ENCODE data around the gene C16orf87.

Gene C16orf87

DNA sequence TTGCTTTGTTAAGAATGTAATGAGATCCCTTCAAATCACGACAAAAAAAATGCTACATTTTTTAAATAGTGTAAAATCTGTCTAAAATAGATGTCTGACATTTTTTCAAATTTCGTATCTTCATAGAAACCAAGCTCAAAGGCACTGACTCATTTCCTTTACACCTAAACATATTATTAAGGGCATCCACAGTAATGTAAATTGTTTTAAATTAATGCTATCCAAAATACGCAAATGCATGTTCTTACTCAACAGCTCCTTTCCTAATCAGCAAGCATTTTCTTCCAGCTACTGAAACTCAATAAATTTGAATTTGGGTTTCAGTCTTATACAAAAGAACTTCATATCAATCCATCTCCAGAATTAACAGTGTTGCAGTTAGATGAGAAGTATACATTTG, 4.3 kb downstream of the C16orf87 start:
- H3K4me2 ChIP-seq = no peak overlapping the region
- no peak overlapping the region for H3K9ac ChIP-seq
- H3K9me3 ChIP-seq = no peaks in the 10 kb centered on the region
- H3K27ac ChIP-seq = no peak overlapping the region
- H3K4me1 ChIP-seq = peaks cover 30% of the 10 kb centered on the region
- H3K4me3 ChIP-seq = no peak overlapping the region
- TF ChIP-seq Cebpa-rat (IDR thresholded peaks at IDR 0.05) = no peak
- peaks cover 44% of the 10 kb centered on the region for H4K20me1 ChIP-seq
- peaks cover 22% of the 10 kb centered on the region for H3K36me3 ChIP-seq
- no peaks in the 10 kb centered on the region for H3K27me3 ChIP-seq

DNA sequence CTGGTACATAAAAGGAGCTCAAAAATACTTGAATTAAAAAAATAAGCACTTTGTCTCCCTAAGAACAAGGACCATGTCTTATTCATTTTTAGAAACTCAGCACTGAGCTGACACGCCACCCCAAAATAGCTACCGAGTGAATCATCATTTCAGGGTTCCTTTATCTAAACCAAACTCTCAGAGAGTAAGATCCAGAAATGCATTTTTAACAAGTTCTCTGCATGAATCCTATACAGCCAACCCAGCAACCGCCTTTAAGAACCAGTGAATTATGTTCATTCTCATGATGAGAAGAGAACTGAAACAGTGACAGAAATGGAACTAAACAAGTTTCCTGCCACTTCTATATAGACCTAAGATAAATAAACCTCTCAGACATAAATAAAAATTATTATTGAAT, 8.7 kb downstream of the C16orf87 start:
- no peak overlapping the region for H3K27ac ChIP-seq
- H3K4me1 ChIP-seq = 0 out of 2 replicates have a peak, but pooled peaks cover 6% of the 10 kb centered on the region
- H3K9ac ChIP-seq = no peak overlapping the region

DNA sequence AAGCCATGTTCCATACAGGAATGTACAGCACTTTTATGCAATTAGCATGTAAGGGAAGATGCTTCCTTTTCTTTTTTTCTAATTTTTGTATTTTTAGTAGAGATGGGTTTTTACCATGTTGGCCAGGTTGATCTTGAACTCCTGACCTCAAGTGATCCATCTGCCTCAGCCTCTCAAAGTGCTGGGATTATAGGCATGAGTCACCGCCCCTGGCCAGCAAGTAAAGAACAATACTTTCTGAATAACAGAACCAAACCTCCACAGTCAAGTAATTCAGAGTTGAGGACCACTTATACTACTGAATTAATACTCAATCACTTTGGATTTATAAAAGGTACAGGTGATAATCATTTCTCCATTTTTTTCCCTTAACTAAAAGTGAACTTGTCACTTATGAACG, 13.0 kb downstream of the C16orf87 start:
- H4K20me1 ChIP-seq = peaks cover 68% of the 10 kb centered on the region
- no peaks in the 10 kb centered on the region for H3K27me3 ChIP-seq
- no peak for TF ChIP-seq Cebpa-rat (IDR thresholded peaks at IDR 0.05)
- H3K36me3 ChIP-seq = peaks cover 71% of the 10 kb centered on the region
- H3K4me2 ChIP-seq = no peak overlapping the region
- no peak overlapping the region for H3K4me3 ChIP-seq
- no peaks in the 10 kb centered on the region for H3K4me1 ChIP-seq
- H3K9me3 ChIP-seq = peaks cover 35% of the 10 kb centered on the region
- no peak overlapping the region for H3K9ac ChIP-seq
- no peak overlapping the region for H3K27ac ChIP-seq

More for the DNA sequence above, 8.7 kb downstream of the C16orf87 start:
- Histone ChIP-seq H3K27me3 (no peaks in the 10 kb centered on the region), H3K9me3 (no peaks in the 10 kb centered on the region), H3K4me3 (no peak overlapping the region), H3K36me3 (peaks cover 46% of the 10 kb centered on the region), H4K20me1 (peaks cover 51% of the 10 kb centered on the region), H3K4me2 (no peak overlapping the region)
- no peak for TF ChIP-seq Cebpa-rat (IDR thresholded peaks at IDR 0.05)

DNA sequence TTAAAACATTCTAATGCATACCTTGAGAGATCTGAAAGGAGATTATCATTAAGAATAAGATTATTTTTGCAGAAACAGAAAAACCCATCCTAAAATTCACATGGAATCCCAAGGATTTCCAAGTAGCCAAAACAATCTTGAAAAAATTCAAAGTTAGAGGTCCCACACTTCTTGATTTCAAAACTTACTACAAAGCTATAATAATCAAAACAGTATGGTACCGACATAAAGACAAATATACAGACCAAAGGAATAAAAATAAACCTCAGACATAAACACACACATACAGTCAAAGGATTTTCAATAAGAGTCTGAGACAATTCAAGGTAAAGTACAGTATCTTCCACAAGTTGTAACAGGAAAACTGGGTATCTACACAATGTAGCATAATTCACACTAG, 16.2 kb downstream of the C16orf87 start:
- Histone ChIP-seq H3K4me1 (peaks cover 8% of the 10 kb centered on the region), H3K4me2 (no peak overlapping the region), H3K4me3 (no peak overlapping the region), H4K20me1 (peaks cover 75% of the 10 kb centered on the region), H3K9ac (no peak overlapping the region), H3K36me3 (peaks cover 51% of the 10 kb centered on the region), H3K27me3 (no peaks in the 10 kb centered on the region), H3K27ac (no peak overlapping the region), H3K9me3 (peaks cover 35% of the 10 kb centered on the region)
- no peak for TF ChIP-seq Cebpa-rat (IDR thresholded peaks at IDR 0.05)

DNA sequence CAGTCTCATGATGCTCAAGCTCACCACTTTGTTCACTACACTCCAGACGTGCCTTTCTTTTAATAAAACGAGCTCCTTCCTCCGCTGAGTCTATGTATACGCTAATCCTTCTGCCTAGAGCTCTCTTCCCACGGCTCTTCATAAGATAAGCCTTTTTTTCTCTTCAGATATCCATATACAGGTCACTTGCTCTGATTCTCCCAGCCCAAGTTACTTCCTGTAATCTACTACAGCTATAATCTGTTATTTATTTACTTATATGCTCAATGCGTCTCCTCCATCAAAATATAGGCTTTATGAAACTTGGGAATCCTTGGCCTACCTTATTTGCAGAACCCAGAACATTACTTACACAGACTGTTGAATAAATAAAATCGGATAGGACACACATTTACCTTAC, 17.4 kb downstream of the C16orf87 start:
- Histone ChIP-seq H3K4me1 (peaks cover 20% of the 10 kb centered on the region), H3K9ac (no peak overlapping the region), H3K4me2 (no peak overlapping the region), H3K4me3 (no peak overlapping the region), H3K27me3 (no peaks in the 10 kb centered on the region), H3K9me3 (peaks cover 35% of the 10 kb centered on the region), H3K27ac (no peak overlapping the region), H3K36me3 (peaks cover 40% of the 10 kb centered on the region), H4K20me1 (peaks cover 80% of the 10 kb centered on the region)
- TF ChIP-seq Cebpa-rat (IDR thresholded peaks at IDR 0.05) = no peak

DNA sequence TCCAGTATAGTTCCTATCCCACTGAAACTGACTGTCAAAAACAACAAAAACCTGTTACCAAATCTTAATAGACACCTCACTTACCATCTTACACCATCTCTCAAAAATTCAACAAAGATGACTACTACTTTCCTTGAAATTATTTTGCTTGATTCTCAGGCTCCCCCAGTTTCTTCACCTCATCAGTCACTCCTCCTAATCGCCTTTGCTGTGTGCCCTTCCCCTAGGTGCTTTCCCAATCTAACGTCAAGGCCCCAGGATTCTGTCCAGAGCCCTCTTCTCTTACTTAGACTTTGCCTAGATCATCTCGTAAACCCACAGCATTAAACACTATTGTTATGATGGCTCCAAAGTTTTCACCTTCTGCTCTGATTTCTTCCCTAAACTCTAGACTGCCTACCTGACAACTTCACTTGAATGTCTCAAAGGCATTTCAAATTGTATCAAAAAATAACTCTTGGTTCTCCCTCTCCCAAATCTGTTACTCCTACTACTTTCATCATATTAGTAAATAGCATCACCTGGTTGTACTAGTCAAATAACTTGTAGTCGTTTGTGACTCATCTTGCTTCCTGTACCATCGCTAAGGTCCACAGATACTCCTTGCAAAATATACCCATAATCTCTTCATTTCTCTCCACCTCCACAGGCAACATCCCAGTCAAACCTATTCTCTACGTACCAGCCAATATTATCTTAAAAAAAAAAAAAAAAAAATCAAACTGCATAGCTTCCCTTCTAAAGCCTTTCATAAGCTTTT, 18.0 kb downstream of the C16orf87 start:
- Histone ChIP-seq H3K4me3 (no peak overlapping the region), H3K27ac (no peak overlapping the region), H3K27me3 (no peaks in the 10 kb centered on the region), H3K9ac (no peak overlapping the region), H3K9me3 (peaks cover 35% of the 10 kb centered on the region), H3K4me1 (peaks cover 23% of the 10 kb centered on the region), H3K4me2 (no peak overlapping the region), H4K20me1 (peaks cover 84% of the 10 kb centered on the region), H3K36me3 (peaks cover 39% of the 10 kb centered on the region)
- no peak for TF ChIP-seq Cebpa-rat (IDR thresholded peaks at IDR 0.05)

DNA sequence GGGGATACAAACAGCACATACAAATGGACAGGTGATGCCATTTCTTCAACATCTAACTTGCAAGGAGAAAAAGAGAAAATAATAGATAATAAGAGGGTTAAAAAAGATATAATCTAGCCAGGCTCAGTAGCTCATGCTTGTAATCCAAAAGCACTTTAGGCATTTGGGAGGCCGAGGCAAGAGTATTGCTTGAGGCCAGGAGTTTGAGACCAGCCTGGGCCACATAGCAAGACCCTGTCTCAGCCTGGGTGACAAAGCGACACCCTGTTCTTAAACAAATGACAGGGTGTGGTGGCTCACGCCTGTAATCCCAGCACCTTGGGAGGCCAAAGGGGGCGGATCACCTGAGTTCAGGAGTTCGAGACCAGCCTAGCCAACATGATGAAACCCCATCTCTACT, 19.3 kb downstream of the C16orf87 start:
- Histone ChIP-seq H3K9me3 (peaks cover 31% of the 10 kb centered on the region), H3K36me3 (peaks cover 37% of the 10 kb centered on the region), H3K9ac (no peak overlapping the region), H3K4me1 (peaks cover 23% of the 10 kb centered on the region), H3K4me2 (no peak overlapping the region), H4K20me1 (peaks cover 76% of the 10 kb centered on the region), H3K4me3 (no peak overlapping the region), H3K27ac (no peak overlapping the region), H3K27me3 (no peaks in the 10 kb centered on the region)
- TF ChIP-seq Cebpa-rat (IDR thresholded peaks at IDR 0.05) = no peak

DNA sequence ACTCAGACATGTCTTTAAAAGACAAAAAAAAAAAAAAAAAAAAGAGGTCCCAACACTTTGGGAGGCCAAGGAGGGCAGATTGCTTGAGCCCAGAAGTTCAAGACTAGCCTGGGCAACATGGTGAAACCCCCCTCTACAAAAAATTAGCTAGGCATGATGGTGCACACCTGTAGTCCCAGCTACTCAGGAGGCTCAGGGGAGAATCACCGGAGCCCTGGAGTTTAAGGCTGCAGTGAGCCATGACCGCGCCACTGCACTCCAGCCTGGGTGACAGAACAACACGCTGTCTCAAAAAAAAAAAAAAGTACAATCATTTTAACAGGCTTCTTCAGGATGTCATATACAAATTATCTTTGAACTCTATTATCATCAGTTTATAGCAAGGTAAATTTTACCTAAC, 22.0 kb downstream of the C16orf87 start:
- Histone ChIP-seq H3K27me3 (no peaks in the 10 kb centered on the region), H3K36me3 (peaks cover 29% of the 10 kb centered on the region), H3K4me2 (peak overlapping the region; percentile 44)

DNA sequence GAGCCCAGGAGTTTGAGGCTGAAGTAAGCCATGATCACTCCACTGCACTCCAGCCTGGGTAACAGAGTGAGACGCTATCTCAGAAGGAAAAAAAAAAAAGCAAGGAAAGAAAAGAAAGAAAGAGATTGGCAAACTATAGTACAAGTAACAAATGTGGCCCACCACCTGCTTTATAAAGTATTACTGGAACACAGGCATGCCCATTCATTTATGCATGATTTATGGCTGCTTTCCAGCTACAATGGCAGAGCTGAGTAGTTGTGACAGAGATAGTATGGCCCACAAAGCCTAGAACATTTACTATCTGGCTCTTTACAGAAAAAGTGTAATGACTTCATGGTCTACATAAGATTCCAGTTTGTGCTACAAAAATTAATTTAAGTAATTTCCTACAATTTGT, 23.6 kb downstream of the C16orf87 start:
- H4K20me1 ChIP-seq = peaks cover 44% of the 10 kb centered on the region
- H3K27ac ChIP-seq = no peak overlapping the region
- no peaks in the 10 kb centered on the region for H3K27me3 ChIP-seq
- H3K36me3 ChIP-seq = peaks cover 31% of the 10 kb centered on the region
- no peak for TF ChIP-seq Cebpa-rat (IDR thresholded peaks at IDR 0.05)
- H3K4me1 ChIP-seq = peaks cover 23% of the 10 kb centered on the region
- no peak overlapping the region for H3K4me3 ChIP-seq
- no peak overlapping the region for H3K9ac ChIP-seq
- no peak overlapping the region for H3K4me2 ChIP-seq
- H3K9me3 ChIP-seq = no peaks in the 10 kb centered on the region

More for the DNA sequence above, 22.0 kb downstream of the C16orf87 start:
- Histone ChIP-seq H3K4me3 (no peak overlapping the region), H3K4me1 (peaks cover 23% of the 10 kb centered on the region), H3K9ac (no peak overlapping the region), H3K27ac (no peak overlapping the region; the same call in 1 of the 2 replicates), H3K9me3 (peaks cover 7% of the 10 kb centered on the region), H4K20me1 (peaks cover 61% of the 10 kb centered on the region)
- TF ChIP-seq Cebpa-rat (IDR thresholded peaks at IDR 0.05) = no peak

DNA sequence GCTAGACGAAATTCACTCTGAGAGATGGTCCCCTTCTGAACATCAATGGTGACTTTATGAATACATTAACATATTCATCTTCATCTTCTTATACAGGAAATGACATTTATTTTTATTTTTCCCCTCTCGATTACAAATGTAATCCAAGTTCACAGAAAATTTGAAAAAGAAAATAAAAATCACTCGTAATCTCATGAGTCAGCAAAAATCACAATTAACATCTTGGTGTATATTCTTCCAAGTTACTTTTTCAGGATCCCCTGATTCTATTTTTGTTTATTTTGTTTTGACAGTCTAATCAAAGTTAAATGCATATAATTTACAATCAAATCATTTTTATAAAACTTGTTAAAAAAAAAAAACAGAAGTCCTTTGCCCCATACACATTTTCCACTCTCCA, 27.6 kb downstream of the C16orf87 start:
- peaks cover 40% of the 10 kb centered on the region for H3K36me3 ChIP-seq
- H3K4me1 ChIP-seq = 0 out of 2 replicates have a peak, but pooled peaks cover under 1% of the 10 kb centered on the region
- no peak overlapping the region for H3K4me2 ChIP-seq
- no peaks in the 10 kb centered on the region for H3K27me3 ChIP-seq
- peaks cover 9% of the 10 kb centered on the region; the same call in 1 of the 2 replicates for H4K20me1 ChIP-seq
- no peak overlapping the region for H3K27ac ChIP-seq
- no peak for TF ChIP-seq Cebpa-rat (IDR thresholded peaks at IDR 0.05)
- H3K4me3 ChIP-seq = no peak overlapping the region
- no peaks in the 10 kb centered on the region for H3K9me3 ChIP-seq
- H3K9ac ChIP-seq = no peak overlapping the region
